WI38 (cell line): ENCODE measurements around the gene MEGF6.

Source experiments
- H3K4me3 ChIP-seq: 2 replicates; pipeline ENCODE4 v1.5.1; 2011; ENCODE audit warnings: low read depth, mild to moderate bottlenecking, control low read depth, low read length
- TF ChIP-seq, protein P1 (sequence below): IDR thresholded peaks from 2 replicates; pipeline ENCODE4 v1.5.1; 2012; ENCODE audit warnings: low read depth, mild to moderate bottlenecking, control low read depth, low read length

MEGF6 gene

DNA sequence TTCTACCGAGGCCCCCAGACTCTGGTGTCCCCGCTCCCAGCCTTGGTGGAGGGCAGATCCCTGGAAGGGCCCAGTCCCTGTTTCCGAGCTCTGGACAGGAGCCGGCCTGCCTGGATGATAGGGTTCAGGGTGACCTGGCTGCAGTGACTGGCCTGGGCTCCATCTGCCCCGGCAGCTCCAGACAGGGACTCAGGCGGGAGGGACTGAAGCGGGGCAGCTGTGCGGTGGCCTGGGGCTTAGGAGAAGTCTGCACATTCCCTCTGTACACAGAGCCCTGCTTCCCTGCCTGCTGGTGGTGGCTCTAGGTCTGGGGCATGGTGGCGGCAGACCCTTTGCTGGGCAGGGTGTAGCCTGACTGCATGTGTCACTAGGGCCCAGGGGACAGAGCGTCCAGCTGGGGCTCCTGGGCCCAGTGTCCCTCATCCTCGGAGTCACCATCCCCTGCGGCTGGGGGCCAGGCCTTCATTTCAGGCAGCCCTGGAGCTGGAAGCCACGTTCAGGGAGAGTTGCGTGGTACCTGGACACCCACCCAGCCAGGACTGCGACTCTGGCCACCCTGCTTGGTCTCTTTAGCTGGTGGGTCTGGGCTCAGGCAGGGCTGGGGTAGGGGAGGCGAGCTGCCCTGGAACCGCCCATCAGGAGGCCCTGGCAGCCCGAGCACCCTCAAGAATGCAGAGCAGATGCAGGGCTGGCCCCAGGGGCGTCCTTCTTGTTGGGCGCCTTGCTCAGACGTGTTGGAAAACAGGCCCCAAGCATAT, 147.2 kb downstream of the MEGF6 start:
- TF ChIP-seq, protein P1, sequence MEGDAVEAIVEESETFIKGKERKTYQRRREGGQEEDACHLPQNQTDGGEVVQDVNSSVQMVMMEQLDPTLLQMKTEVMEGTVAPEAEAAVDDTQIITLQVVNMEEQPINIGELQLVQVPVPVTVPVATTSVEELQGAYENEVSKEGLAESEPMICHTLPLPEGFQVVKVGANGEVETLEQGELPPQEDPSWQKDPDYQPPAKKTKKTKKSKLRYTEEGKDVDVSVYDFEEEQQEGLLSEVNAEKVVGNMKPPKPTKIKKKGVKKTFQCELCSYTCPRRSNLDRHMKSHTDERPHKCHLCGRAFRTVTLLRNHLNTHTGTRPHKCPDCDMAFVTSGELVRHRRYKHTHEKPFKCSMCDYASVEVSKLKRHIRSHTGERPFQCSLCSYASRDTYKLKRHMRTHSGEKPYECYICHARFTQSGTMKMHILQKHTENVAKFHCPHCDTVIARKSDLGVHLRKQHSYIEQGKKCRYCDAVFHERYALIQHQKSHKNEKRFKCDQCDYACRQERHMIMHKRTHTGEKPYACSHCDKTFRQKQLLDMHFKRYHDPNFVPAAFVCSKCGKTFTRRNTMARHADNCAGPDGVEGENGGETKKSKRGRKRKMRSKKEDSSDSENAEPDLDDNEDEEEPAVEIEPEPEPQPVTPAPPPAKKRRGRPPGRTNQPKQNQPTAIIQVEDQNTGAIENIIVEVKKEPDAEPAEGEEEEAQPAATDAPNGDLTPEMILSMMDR = no peak

DNA sequence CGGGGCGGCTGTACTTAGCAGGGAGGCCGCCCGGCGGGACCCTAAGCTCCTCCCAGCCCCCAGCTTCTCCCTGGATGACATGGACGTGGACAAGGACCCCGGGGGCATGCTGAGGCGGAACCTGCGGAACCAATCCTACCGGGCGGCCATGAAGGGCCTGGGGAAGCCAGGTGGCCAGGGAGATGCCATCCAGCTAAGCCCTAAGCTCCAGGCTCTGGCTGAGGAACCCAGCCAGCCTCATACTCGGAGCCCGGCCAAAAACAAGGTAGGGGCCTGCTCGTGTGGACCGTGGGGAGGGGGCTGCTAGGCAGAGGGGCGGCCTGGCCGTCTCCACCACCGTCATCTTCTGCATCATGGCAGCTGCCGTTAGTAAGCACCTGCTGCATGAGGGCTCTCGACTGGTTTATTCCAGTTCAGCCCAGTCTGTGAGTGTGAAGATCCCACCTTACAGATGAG, 147.9 kb downstream of the MEGF6 start:
- TF ChIP-seq, protein P1 = no peak
- H3K4me3 ChIP-seq = no peak overlapping the region

More for the DNA sequence above, 147.2 kb downstream of the MEGF6 start:
- H3K4me3 ChIP-seq = no peak overlapping the region

DNA sequence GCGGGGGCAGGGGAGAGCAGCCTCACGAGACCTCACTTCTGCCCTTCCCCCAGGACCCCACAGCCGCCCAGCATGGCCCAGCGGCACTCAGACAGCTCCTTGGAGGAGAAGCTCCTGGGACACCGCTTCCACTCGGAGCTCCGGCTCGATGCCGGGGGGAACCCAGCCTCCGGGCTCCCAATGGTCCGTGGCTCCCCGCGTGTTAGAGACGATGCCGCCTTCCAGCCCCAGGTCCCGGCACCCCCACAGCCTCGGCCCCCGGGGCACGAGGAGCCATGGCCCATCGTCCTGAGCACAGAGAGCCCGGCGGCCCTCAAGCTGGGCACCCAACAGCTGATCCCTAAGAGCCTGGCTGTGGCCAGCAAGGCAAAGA, 148.3 kb downstream of the MEGF6 start:
- TF ChIP-seq, protein P1 = no peak

DNA sequence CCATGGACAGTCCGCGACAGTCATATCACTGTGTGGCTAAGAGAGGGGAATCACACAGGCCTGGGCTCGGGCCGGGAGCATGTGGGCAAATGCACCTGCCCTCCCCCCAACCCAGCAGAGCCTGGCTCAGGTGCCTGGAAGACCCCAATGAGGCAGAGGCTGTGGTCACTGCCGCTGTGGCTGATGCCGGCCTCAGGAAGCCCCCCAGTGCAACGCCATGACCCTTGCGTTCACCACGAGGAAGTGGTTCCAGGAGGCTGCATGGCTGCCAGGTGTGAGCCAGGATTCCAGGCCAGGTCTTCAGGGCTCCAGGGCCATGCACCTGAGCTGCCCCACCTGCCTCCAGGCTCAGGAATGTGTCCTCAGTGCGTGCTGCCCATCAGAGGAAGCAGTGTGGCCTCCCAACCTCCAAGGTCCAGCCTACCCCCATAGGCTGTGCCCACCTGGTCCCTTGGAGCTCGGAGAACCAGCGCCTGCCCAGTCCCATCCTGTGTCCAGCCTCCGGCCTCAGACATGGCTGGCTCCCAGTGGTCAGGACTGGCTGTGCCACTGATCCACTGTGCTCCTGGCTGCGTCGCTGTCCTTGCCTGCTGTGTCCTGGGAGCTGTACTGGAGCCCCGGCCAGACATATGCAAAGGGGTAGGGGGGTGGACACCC, 148.8 kb downstream of the MEGF6 start:
- TF ChIP-seq, protein P1 = no peak

More for the DNA sequence above, 148.3 kb downstream of the MEGF6 start:
- no peak overlapping the region for H3K4me3 ChIP-seq

DNA sequence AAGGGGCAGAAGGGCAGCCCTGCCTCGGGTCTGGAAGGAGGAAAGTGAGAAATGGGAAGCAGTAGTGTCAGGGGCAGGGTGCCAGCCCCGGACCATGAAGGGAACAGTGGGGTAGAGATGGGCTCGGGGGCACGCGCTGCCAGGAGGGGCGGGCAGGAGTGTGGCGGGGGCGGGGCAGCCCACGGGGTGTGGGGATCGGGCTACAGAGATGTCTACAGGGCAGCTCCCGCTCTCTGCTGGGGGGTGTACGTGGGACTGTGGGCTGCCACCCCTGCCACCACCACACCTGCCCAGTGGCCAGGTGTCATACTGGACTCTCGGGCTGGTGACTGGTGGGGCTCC, 149.4 kb downstream of the MEGF6 start:
- TF ChIP-seq, protein P1 = no peak
- no peak overlapping the region for H3K4me3 ChIP-seq

More for the DNA sequence above, 148.8 kb downstream of the MEGF6 start:
- H3K4me3 ChIP-seq = no peak overlapping the region

DNA sequence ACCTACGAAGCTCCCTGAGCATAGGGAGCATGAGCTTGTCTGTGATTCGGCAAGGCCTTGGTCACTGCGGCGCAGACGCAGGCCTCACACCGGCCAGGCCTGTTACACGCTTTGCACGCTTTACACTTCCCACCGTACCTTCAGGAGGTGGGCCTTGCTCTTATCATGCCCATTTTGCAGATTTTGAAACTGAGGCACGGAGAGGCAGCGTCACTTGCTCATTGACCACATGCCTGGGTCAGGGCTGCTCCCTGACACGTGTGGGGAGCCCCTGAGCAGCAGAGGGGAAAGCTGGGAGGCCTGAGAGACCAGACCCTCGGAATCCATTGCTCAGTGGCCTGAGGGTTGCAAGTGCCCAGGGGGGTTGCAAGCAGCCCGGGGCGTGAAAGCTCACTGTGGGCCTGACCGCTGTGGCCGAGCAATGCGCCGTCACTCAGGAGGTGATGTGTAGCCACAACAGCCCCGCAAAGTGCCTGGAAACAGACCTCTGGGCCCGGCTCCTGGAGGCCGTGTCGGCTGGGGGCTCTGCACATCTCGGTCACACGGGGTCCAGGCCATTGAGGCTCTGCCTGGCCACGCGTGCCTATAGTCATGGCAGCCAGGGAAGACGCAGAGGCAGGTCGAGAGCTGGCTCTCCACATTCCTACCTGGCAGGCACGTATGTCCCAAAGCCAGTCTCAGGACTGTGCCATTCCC, 149.9 kb downstream of the MEGF6 start:
- H3K4me3 ChIP-seq = no peak overlapping the region
- TF ChIP-seq, protein P1 = no peak

DNA sequence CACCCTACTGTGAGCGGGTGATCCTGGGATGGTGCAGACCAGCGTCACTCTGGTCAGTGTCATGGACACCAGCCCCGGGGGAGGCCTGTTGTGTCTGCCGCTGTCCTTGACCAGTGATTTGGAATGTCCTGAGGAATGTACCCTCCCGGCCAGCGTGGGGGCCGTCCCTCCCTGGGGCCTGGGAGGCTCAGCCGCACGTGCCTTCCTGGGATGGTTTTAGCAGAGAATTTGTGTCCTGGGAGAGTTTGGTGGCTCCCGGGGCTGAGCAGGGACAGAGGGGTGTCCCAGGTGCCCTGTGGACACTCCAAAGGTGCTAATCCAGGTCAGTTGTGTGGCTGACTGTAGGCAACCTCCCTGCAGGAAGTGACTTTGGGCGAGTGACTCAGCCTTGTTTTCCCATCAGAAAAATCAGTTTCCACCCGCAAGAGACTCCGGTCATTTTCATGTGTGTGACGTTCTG, 150.6 kb downstream of the MEGF6 start:
- H3K4me3 ChIP-seq = no peak overlapping the region
- TF ChIP-seq, protein P1 = no peak
